Measurements from ENCODE around the gene IL6R.

GRCh38 chr1:154453161-154453560 lies 48.0 kb downstream of the IL6R start:
- no peak for TF ChIP-seq POLR2AphosphoS5 (IDR thresholded peaks at IDR 0.05; ENCODE audit: borderline replicate concordance, low read depth, low read length)
- no peak for TF ChIP-seq EZH2 (IDR thresholded peaks at IDR 0.05)

Data from SK-N-MC (cell line).